MG63 (cell line): ENCODE data around the gene C1orf159. TPM values are rescaled to one million over a fixed set of nuclear protein-coding genes. Genes with fewer than 3 reads are reported as not detected.

Experiments used
- DNase-seq: peaks from one replicate; pipeline ENCODE4 v3.0.0-alpha.2; 2020
- H3K27me3 ChIP-seq: fragments of 250-450 bp; sonication (Bioruptor Pico); 2 replicates; pipeline ENCODE4 v1.5.1; 2020; ENCODE audit warnings: mild to moderate bottlenecking, moderate library complexity
- H3K36me3 ChIP-seq: fragments of 250-450 bp; sonication (Bioruptor Pico); 2 replicates; pipeline ENCODE4 v1.5.1; 2020; ENCODE audit warnings: mild to moderate bottlenecking, moderate library complexity
- H3K4me3 ChIP-seq: fragments of 250-450 bp; sonication (Bioruptor Pico); 2 replicates; pipeline ENCODE4 v1.5.1; 2020; ENCODE audit warnings: mild to moderate bottlenecking, moderate library complexity
- H3K9me3 ChIP-seq: fragments of 250-450 bp; sonication (Bioruptor Pico); 2 replicates; pipeline ENCODE4 v1.5.1; 2020; ENCODE audit warnings: mild to moderate bottlenecking, moderate library complexity
- total RNA-seq: library from RNA; depleted of rRNA; stranded (reverse); fragments of >200 nt; shearing (Covaris generic); gene quantifications from 2 replicates; pipeline ENCODE4 v1.2.3, GENCODE V29; 2014; ENCODE audit warnings: low replicate concordance

C1orf159 gene
- total RNA-seq, 1 experiment from 2014 or later, result 18.2 TPM

DNA sequence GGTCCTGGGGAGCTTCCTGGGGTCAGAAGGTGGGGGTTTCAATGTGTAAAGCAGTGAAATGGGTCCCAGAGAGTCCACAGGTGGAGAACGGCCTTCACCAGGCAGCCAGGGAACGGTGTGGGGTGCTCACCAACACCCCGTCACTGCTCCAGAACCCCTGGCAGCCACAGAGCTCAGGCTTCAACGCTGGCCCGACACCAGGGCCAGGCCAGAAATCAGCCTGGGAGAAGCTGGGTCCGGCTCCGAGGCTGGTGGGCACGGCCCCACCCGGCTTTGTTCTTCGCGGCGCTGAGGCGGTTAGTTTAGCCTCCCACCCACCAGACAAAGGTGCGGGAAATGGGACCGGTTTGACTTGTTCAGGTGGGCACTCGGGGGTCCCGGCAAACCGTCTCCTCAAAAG, 24.8 kb upstream of the C1orf159 start:
- no peaks in the 10 kb centered on the region for H3K9me3 ChIP-seq
- H3K4me3 ChIP-seq, result no peak overlapping the region
- no peak for DNase-seq
- no peaks in the 10 kb centered on the region for H3K27me3 ChIP-seq
- H3K36me3 ChIP-seq, result no peaks in the 10 kb centered on the region

DNA sequence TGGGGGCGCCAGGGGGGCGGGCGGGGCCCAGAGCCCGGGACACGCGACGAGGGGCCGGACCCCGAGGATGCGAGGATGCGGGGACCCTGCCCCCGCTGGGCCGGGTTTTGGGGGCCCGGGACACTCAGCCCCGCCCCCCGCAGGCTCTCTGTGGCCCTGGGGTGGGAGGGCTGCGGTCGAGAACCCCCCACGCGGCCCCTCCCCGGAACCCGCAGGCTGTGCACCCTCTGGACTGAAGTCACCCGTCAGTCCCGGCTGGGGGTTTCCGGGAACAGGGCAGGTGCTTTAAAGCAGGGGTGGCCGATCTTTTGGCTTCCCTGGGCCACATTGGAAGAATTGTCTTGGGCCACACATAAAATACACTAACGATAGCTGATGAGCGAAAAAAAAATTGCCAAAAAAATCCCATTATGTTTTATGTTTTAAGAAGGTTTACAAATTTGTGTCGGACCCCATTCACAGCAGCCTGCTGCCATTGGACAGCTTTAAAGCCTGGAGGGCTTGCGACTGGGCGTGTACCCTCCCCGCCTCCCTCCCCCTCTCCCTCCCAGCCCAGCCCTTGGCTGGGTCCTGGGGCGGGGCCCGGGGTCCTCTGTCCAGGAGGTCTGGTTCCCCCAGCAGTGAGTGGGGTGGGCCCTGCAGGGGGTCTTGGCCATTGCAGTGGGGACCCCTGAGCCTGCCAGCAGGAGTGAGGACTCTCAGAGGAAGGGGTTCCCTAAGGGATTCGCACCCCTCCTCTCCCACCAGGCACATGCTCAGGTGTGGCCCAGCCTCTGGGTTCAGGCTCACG, 21.6 kb upstream of the C1orf159 start:
- H3K27me3 ChIP-seq, result no peaks in the 10 kb centered on the region
- H3K36me3 ChIP-seq, result no peaks in the 10 kb centered on the region
- DNase-seq, result no peak
- no peak overlapping the region for H3K4me3 ChIP-seq
- H3K9me3 ChIP-seq, result no peaks in the 10 kb centered on the region

DNA sequence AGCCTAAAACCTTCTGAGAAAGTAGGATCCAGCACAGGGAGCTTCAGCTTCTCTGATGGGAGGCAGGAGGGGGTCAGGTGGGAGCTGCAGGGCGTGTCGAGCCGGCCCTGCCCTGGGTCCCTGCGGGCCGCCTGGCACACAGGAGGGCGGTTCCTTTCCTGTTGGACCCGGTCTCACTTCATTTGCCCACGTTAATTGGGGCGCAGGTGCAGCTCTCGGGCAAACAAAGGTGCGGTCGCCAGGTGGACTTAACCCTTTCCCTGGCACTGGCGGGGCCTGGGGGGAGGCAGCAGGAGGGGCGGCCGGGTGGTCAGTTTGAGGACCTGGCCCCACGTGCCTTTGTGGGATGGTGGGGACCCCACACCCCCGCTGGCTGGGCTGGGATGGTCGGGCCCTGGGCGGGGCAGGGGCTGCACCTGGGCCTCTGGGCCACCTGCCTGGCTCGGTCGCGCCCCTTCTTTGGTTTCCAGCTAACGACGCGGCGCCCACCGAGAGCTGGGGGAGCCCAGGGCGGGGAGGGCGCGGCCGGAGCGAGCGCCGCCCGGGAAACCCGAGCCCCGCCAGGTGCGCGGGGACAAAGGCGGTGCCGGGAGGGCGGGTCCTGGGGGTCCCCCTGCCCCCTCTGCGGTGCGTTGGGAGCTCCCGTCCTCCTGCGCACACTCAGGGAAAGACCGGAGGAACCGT, 20.8 kb upstream of the C1orf159 start:
- H3K36me3 ChIP-seq, result no peaks in the 10 kb centered on the region
- no peaks in the 10 kb centered on the region for H3K9me3 ChIP-seq
- no peak for DNase-seq
- H3K27me3 ChIP-seq, result no peaks in the 10 kb centered on the region
- H3K4me3 ChIP-seq, result no peak overlapping the region

DNA sequence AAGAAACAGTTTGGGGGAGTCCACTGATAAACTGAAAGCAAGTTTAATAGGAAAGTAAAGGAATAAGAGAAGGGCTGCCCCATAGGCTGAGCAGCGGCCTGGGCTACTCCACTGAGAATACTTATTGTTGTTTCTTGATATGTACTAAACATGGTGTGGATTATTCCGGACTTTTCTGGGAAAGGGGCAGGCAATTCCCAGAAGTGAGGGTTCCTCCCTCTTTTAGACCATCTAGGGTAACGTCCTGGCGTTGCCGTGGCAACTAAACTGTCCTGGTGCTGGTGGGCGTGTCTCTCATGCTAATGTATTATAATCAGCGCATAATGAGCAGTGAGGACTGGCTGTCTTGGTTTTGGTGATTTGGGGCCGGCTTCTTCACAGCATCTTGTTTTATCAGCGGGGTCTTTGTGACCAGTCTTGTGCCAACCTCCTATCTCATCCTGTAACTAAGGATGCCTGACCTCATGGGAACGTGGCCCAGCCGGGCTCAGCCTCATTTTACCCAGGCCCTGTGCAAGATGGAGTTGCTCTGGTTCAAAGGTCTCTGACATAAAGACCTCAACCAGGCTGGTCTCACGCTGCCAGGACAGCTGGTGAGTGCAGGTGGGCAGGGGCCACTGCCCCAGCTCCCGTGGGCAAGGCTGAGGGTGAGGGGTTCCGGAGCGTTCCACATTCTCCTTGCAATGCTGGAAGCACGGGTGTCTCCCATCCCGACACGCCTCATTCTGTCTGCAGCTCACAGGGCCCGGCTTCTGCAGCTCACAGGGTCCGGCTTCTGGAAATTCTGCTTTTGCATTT, 19.6 kb upstream of the C1orf159 start:
- DNase-seq, result no peak
- H3K9me3 ChIP-seq, result no peaks in the 10 kb centered on the region
- no peaks in the 10 kb centered on the region for H3K36me3 ChIP-seq
- no peak overlapping the region for H3K4me3 ChIP-seq
- H3K27me3 ChIP-seq, result no peaks in the 10 kb centered on the region

DNA sequence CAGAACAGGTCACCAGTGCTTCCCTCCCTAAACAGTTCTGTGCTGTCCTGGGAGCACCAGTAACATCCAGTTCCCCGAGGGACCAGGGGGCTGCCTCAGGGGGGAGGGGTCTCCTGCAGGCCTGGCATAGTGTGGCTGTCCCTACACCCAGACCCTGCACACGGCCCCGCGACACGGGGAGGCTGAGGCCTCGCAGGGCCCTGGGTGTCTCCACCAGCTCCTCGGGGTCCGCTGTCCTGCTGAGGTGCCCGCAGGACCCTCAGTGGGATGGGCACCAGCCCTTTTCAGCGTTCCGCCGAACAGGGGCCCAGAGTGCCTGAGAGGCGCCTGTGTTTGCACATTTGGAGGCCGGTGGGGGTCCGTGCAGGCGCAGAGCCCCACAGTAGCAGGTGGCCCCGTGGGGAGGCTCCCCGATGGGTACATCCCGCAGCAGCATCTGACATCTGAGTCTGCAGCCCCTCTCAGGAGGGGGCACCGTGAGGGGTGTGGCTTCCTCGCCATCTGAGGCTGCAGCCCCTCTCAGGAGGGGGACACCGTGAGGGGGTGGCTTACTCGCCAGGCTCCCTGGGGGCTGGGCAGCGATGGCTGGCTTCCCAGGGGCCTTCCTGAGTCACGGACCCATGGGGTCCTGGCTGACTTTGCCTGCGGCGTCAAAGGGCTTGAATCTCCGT, 18.5 kb upstream of the C1orf159 start:
- Histone ChIP-seq H3K4me3 (no peak overlapping the region), H3K9me3 (no peaks in the 10 kb centered on the region), H3K27me3 (no peaks in the 10 kb centered on the region), H3K36me3 (no peaks in the 10 kb centered on the region)
- no peak for DNase-seq

DNA sequence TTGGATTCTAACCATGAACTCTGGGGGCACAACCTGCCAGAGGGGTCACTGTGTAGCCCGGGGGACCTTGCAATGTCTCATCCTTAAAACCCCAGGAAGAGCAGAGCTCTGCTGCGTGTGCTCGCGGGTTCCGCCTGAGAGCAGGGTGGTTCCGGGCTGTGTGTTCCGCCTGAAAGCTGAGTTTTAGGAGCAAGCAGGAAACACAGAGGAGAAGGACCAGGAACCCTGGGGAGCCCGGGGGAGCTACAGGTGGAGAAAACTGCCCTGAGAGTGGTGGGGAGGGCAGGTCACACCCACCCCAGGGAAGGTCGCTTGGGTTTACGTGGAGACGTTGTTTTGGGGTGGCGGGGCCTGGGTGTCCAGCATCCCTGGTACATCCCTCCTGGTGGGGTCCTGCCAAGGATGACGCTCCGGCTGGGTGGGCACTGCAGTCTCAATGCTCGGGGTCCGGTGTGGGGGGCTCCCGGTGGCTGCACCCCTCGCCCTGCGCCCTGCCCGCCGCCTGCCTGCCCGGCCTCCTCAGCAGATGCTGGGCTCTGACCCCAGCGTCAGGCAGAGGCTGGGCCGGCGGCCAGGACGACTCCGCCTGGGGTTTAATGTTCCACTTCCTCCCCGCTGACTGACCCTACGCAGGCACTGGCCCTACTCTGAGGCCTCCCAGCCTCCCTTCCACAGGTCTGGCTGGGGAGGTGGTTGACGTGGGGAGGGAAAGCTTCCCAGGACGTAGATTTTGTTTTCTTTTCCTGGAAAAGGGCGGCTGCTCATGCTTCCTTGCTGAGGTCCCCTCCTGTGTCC, 17.3 kb upstream of the C1orf159 start:
- H3K36me3 ChIP-seq, result no peaks in the 10 kb centered on the region
- no peaks in the 10 kb centered on the region for H3K9me3 ChIP-seq
- no peak overlapping the region for H3K4me3 ChIP-seq
- no peaks in the 10 kb centered on the region for H3K27me3 ChIP-seq
- DNase-seq, result no peak

DNA sequence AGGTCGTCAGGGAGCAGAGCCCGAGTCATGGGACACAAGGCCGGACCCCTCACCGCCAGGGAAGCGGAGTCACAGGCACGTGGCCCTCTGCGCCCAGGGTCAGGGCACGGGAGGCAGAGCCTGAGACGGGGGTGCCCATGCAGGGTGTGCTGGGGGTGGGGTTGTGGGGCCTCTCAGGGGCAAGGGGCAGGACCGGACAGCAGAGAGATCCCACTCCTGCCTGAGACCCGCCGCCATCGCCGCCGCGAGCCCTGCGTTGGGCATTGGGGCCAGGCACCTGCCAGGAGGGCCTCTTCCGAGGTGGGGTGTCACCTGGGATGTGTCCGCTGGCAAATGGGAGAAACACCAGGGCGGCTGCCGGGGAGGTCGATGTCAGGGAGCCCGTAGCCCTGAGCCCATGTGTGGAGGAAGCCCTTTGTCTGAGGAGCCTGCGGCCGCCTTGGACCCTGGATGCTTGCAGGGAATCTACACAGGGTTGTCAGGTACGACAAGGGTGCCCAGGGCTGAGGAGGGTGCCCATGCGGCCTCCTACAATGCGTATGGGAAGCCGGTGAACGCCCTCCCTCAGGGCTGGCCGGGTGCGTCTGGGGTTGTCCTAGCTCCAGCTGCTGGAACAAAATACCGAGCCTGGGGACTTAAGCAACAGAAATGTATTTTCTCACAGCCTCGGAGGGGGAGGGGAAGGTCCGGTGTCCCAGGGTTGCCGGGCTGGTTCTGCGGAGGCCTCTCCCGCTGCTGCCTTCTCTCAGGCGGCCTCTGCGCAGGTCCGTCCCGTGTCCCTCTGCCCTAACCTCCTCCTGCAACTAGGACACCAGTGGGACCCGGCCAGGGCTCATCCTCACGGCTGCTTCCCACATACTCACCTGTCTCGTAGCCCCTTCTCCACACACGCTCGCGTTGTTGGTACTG, 16.4 kb upstream of the C1orf159 start:
- DNase-seq, result no peak
- Histone ChIP-seq H3K27me3 (no peaks in the 10 kb centered on the region), H3K4me3 (no peak overlapping the region), H3K9me3 (no peaks in the 10 kb centered on the region), H3K36me3 (no peaks in the 10 kb centered on the region)

DNA sequence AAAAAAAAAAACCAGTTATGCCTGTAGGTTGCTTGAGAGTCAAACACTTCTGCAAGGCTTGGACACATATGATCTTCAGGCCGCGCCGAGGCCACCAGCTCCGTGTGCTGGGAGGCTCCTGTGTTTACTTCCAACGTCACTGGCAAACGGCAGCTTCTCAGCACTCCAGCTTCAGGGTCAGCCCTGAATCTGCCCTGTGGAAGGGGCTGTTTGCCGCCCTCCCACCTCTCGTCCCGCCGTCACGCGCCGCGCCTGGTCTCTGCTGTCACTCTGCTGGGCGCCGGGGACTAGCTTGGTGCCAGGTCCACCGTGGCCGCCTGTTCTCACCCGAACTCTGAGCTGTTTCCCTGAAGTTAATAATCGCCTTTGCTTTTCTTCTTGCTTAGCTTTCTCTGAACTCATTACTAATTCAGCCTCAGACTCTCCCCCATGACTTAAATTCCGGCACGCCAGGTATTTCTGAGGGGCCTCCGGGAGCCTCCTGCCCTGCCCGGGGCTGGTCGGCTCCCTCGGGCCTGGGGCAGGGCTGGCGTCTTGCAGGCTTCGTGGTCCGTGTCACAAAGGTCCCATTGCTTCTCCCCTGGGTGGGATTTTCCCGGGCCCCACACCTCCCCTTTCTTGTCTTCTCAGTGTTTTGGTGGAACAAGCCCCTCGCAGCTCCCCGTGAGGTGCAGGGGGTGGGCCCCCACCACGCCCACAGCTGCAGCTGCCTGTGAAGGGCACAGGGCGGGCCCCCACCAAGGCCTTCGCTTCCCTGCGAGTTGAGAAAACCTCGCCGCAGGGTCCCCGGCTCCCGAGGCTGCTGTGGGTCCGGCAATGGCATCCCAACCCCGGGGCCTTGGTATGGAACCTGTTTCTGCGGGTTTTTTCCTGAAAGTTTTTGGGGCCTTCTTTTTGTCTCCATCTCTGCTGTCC, 14.6 kb upstream of the C1orf159 start:
- Histone ChIP-seq H3K36me3 (no peaks in the 10 kb centered on the region), H3K9me3 (no peaks in the 10 kb centered on the region), H3K4me3 (no peak overlapping the region), H3K27me3 (no peaks in the 10 kb centered on the region)
- DNase-seq, result no peak

DNA sequence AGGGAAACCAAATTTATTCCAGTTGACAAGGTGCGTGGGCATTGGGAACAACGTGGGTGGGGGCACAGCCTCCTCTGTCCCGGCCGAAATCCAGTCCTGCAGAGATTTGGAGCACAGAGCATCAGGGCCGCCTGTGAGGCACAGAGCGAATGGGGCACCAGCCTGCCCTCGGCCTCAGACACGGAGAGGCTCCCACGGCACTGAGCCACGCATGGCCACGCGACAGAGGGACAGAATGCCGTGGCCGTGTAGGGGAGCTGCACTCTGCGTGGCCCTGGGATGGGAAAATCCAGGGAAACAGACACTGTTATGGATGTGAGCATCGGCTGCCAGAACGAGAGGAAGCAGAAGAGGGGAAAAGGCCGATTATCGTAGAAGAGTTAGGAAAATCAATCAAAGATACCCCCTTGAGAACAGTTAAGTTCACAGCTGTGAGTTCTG, 13.5 kb upstream of the C1orf159 start:
- no peak for DNase-seq
- H3K4me3 ChIP-seq, result no peak overlapping the region
- H3K27me3 ChIP-seq, result no peaks in the 10 kb centered on the region
- H3K36me3 ChIP-seq, result no peaks in the 10 kb centered on the region
- H3K9me3 ChIP-seq, result no peaks in the 10 kb centered on the region

DNA sequence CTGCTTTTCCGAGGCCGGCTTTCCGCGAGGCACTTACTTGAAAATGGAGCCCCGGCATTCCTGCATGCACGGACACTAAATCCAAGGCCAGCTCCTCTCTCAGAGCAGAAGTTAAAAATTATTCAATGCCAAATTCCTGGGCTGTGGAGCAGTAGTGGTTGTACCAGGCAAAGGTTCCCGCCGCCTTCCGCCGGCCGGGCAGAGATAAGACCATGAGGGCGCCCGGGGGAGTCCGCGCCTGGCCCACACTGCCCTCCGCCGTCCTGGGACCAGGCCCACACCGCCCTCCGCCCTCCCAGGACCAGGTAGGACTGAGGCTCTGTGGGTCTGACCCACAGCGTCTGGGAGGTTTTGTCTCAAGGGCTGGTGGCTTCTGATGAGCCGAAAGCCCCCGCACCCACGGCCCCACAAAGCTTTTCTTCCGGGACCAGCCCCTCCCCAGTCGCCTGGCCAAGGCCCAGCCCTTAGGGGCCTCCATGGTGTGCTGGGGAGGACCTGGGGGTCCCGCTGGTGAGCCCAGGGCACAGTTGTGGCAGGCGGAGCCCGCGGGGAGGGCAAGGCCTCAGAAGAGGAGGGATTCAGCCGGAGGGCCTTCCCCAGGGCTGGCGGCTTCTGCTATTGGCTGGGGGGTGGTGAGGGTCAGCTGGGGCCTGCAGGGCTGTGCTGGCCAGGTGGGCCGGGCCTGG, 12.7 kb upstream of the C1orf159 start:
- Histone ChIP-seq H3K27me3 (no peaks in the 10 kb centered on the region), H3K36me3 (no peaks in the 10 kb centered on the region), H3K4me3 (no peak overlapping the region), H3K9me3 (no peaks in the 10 kb centered on the region; the same call in 1 of the 2 replicates)
- DNase-seq, result no peak

DNA sequence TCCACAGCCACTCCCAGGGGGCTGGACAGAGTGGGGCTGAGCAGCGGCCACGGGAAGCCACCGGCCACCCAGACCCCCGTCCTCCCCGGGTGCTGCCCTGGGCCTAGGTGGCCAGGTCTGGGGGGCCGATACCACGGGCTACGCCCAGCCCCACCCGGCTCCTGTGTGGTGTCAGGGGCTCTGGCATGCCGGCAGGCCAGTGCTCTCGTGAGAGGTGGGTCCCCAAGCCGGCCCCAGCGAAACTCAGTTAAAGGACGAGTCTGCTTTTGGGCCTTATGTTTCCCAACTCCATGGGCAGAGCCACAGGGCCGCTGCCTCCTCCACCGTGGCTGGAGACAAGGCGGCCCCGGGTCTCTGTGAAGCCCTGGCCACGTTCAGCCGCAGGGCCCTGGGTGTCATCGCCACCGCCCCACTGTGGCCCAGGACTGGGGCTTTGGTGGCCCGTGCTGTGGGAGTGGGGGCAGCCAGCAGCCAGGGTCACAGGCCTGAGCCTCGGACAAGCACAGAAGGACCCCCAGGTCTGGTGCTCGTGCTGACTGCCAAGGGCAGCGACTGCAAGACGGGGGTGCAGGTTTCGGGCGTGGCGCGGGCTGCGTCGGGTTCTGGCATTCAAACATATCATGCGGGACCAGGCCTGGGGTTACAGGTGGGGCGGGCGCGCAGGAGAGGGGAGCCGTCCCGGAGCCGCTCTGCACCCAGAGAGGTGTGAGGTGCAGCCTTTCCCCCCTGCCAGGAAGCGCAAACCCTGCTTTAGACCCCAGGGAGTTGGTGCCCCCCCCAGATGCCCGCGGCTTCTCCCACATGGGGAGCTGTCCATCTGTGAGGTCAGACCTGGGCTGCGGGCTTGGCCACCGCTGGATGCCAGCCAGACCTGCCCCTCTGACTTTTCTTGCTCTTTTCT, 11.9 kb upstream of the C1orf159 start:
- no peak overlapping the region for H3K4me3 ChIP-seq
- DNase-seq, result no peak
- no peaks in the 10 kb centered on the region for H3K27me3 ChIP-seq
- no peaks in the 10 kb centered on the region for H3K36me3 ChIP-seq
- H3K9me3 ChIP-seq, result no peaks in the 10 kb centered on the region; the same call in 1 of the 2 replicates

DNA sequence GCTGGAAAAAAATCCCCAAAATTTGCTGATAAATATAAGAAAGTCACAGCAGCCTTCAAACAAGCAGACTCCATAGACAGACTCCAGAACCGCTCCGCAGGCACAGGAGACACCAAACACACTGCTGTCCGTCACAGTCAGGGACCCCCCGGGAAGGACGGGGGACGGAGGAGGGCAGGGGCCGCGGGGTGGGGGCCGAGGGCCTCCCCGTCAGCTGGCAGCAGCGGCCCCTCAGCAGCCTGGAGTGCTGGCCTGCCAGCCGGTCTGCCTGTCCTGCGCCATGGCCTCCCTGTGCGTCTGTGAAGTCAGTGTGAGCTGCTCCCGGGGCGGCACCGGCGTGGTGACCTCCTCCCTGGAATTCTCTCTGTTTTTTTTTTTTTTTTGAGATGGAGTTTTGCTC, 10.1 kb upstream of the C1orf159 start:
- no peaks in the 10 kb centered on the region; the same call in 1 of the 2 replicates for H3K9me3 ChIP-seq
- DNase-seq, result no peak
- no peak overlapping the region for H3K4me3 ChIP-seq
- no peaks in the 10 kb centered on the region for H3K27me3 ChIP-seq
- H3K36me3 ChIP-seq, result no peaks in the 10 kb centered on the region
